ENCODE results near the gene BARHL1. TPM values are rescaled to one million over a fixed set of nuclear protein-coding genes. Genes with fewer than 3 reads are reported as not detected.

BARHL1 gene
- total and polyA plus RNA-seq, 2 donors (not counting 1 experiment from before 2014, with no cell fraction given), result not detected

GRCh38 chr9:132622159-132622558 lies 39.8 kb downstream of the BARHL1 start:
- Histone ChIP-seq H3K9ac (ENCODE audit: insufficient read depth, low read length) (no peak overlapping the region), H3K9me3 (ENCODE audit: control insufficient read depth, insufficient read depth, low read depth, low read length) (no peaks in the 10 kb centered on the region), H2AFZ (ENCODE audit: low read length) (no peak overlapping the region), H3K27me3 (ENCODE audit: control insufficient read depth, insufficient read depth, low read length) (no peaks in the 10 kb centered on the region), H3K4me3 (replicated peaks in 1 of 4; ENCODE audit: control extremely low read depth in 1 of 4, insufficient read depth in 1 of 4, low read depth in 3 of 4, low read length in 4 of 4) (no peak overlapping the region), H3K79me2 (ENCODE audit: control insufficient read depth, insufficient read depth, low read length) (no peaks in the 10 kb centered on the region), H3K4me1 (ENCODE audit: control insufficient read depth, extremely low read depth, insufficient read depth, low read length) (no peaks in the 10 kb centered on the region), H3K27ac (ENCODE audit: insufficient read depth, low read length) (no peak overlapping the region), H3K36me3 (ENCODE audit: control insufficient read depth, insufficient read depth, low read length) (peaks cover 7% of the 10 kb centered on the region), H4K20me1 (ENCODE audit: control insufficient read depth, extremely low read depth, insufficient read depth, low read length) (no peaks in the 10 kb centered on the region), H3K4me2 (ENCODE audit: extremely low read depth, insufficient read depth, low read length) (no peak overlapping the region)
- no peak for TF ChIP-seq EZH2 (IDR thresholded peaks at IDR 0.05; ENCODE audit: low read length, missing control alignments)
- TF ChIP-seq CTCF (conservative IDR thresholded peaks at IDR 0.05 in 1 of 2, IDR thresholded peaks at IDR 0.05 in 1 of 2; ENCODE audit: low read depth in 1 of 2, low read length in 2 of 2), result no peak
- DNase-seq (ENCODE audit: low read depth in 2 of 2), result peak; percentile 49 to 55

- Histone ChIP-seq H3K9me3 (ENCODE audit: control insufficient read depth, insufficient read depth, low read depth, low read length) (no peaks in the 10 kb centered on the region), H3K4me1 (ENCODE audit: control insufficient read depth, extremely low read depth, insufficient read depth, low read length) (no peaks in the 10 kb centered on the region), H3K4me3 (replicated peaks in 1 of 4; ENCODE audit: control extremely low read depth in 1 of 4, insufficient read depth in 1 of 4, low read depth in 3 of 4, low read length in 4 of 4) (no peak overlapping the region), H3K79me2 (ENCODE audit: control insufficient read depth, insufficient read depth, low read length) (no peaks in the 10 kb centered on the region), H4K20me1 (ENCODE audit: control insufficient read depth, extremely low read depth, insufficient read depth, low read length) (no peaks in the 10 kb centered on the region), H3K36me3 (ENCODE audit: control insufficient read depth, insufficient read depth, low read length) (peaks cover 7% of the 10 kb centered on the region), H3K9ac (ENCODE audit: insufficient read depth, low read length) (no peak overlapping the region), H3K27me3 (ENCODE audit: control insufficient read depth, insufficient read depth, low read length) (no peaks in the 10 kb centered on the region), H3K4me2 (ENCODE audit: extremely low read depth, insufficient read depth, low read length) (no peak overlapping the region), H2AFZ (ENCODE audit: low read length) (no peak overlapping the region), H3K27ac (ENCODE audit: insufficient read depth, low read length) (no peak overlapping the region)
- TF ChIP-seq CTCF (conservative IDR thresholded peaks at IDR 0.05 in 1 of 2, IDR thresholded peaks at IDR 0.05 in 1 of 2; ENCODE audit: low read depth in 1 of 2, low read length in 2 of 2) (no peak), EZH2 (IDR thresholded peaks at IDR 0.05; ENCODE audit: low read length, missing control alignments) (no peak)
- DNase-seq (ENCODE audit: low read depth in 2 of 2), result no peak
Measured at GRCh38 chr9:132626285-132626684, 43.9 kb downstream of the BARHL1 start.

- H3K4me3 ChIP-seq (replicated peaks in 1 of 4; ENCODE audit: control extremely low read depth in 1 of 4, insufficient read depth in 1 of 4, low read depth in 3 of 4, low read length in 4 of 4), result no peak overlapping the region
- no peak overlapping the region for H3K9ac ChIP-seq (ENCODE audit: insufficient read depth, low read length)
- H3K79me2 ChIP-seq (ENCODE audit: control insufficient read depth, insufficient read depth, low read length), result no peaks in the 10 kb centered on the region
- H3K4me2 ChIP-seq (ENCODE audit: extremely low read depth, insufficient read depth, low read length), result no peak overlapping the region
- H3K4me1 ChIP-seq (ENCODE audit: control insufficient read depth, extremely low read depth, insufficient read depth, low read length), result no peaks in the 10 kb centered on the region
- peaks cover 7% of the 10 kb centered on the region for H3K36me3 ChIP-seq (ENCODE audit: control insufficient read depth, insufficient read depth, low read length)
- TF ChIP-seq CTCF (conservative IDR thresholded peaks at IDR 0.05 in 1 of 2, IDR thresholded peaks at IDR 0.05 in 1 of 2; ENCODE audit: low read depth in 1 of 2, low read length in 2 of 2) (no peak), EZH2 (IDR thresholded peaks at IDR 0.05; ENCODE audit: low read length, missing control alignments) (no peak)
- no peaks in the 10 kb centered on the region for H3K27me3 ChIP-seq (ENCODE audit: control insufficient read depth, insufficient read depth, low read length)
- no peaks in the 10 kb centered on the region for H4K20me1 ChIP-seq (ENCODE audit: control insufficient read depth, extremely low read depth, insufficient read depth, low read length)
- H3K27ac ChIP-seq (ENCODE audit: insufficient read depth, low read length), result no peak overlapping the region
- no peak for DNase-seq (ENCODE audit: low read depth in 2 of 2)
- H2AFZ ChIP-seq (ENCODE audit: low read length), result no peak overlapping the region
- no peaks in the 10 kb centered on the region for H3K9me3 ChIP-seq (ENCODE audit: control insufficient read depth, insufficient read depth, low read depth, low read length)
Measured at GRCh38 chr9:132627106-132627505, 44.7 kb downstream of the BARHL1 start.

Data from fibroblast of lung (primary cell).